C4-2B (cell line): ENCODE results near the gene HDAC5.

Source experiments
- CTCF ChIP-seq: fragments of 450-650 bp; conservative IDR thresholded peaks from 2 replicates; pipeline ENCODE4 v1.5.1; 2017; ENCODE audit warnings: mild to moderate bottlenecking
- ZFX ChIP-seq: fragments of 450-650 bp; IDR thresholded peaks from 2 replicates; pipeline ENCODE4 v1.6.1; 2017

GRCh38 chr17:44069974-44070454 is 53.4 kb downstream of the HDAC5 start:
- TF ChIP-seq CTCF (no peak), ZFX (no peak)
